Measurements from ENCODE around the gene NOG. TPM values are rescaled to one million over a fixed set of nuclear protein-coding genes. Genes with fewer than 3 reads are reported as not detected.

The NOG gene
- total and polyA plus RNA-seq, 10 of the 15 experiments (the other 5 are each of a cell fraction or from before 2014, with no cell fraction given) = 0.10 TPM; not detected in 9

DNA sequence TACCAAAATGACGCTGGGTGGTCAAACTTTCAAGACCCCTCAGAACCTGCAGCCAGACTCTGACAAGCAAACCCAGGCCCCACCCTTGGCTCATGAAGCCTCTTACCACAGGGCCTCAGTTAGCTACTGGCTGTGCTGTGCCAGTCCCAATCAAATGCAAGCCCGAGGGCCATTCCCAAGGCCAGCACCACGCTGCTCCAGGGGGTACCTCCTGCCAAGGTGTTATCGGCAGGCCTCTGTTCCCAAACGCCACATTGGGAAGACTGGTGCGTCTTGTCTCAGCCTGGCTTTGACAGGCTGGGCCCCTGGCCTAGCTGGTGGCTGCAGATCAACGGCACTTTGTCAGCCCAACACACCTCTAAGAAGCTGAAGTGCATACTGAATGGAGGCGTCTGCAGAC lies 35.8 kb upstream of the NOG start:
- no peak for ATAC-seq
- RAD21 ChIA-PET (ENCODE audit: unreplicated experiment) = no interaction called here
- intact Hi-C loops (cut with micrococcal nuclease; ENCODE audit: unreplicated experiment) = no loop called here
- TF ChIP-seq MEF2B (IDR thresholded peaks at IDR 0.05; ENCODE audit: partially characterized antibody, poor library complexity, severe bottlenecking) (no peak), HDGF (IDR thresholded peaks at IDR 0.05) (no peak), CHD1 (IDR thresholded peaks at IDR 0.05; ENCODE audit: low read depth, low read length) (no peak), EP300 (IDR thresholded peaks at IDR 0.05; ENCODE audit: borderline replicate concordance in 1 of 2, control insufficient read depth in 1 of 2, low read depth in 2 of 2, low read length in 2 of 2) (no peak), ZNF207 (IDR thresholded peaks at IDR 0.05; ENCODE audit: borderline replicate concordance) (no peak), SREBF2 (IDR thresholded peaks at IDR 0.05; ENCODE audit: low read length) (no peak), PML (IDR thresholded peaks at IDR 0.05; ENCODE audit: low read length) (no peak), TCF7 (IDR thresholded peaks at IDR 0.05; ENCODE audit: borderline replicate concordance) (no peak), CHD4 (IDR thresholded peaks at IDR 0.05) (no peak), FOS (IDR thresholded peaks at IDR 0.05; ENCODE audit: borderline replicate concordance, extremely low read depth, insufficient read length) (no peak), RAD51 (IDR thresholded peaks at IDR 0.05) (no peak)
- TF ChIP-seq, protein P1, sequence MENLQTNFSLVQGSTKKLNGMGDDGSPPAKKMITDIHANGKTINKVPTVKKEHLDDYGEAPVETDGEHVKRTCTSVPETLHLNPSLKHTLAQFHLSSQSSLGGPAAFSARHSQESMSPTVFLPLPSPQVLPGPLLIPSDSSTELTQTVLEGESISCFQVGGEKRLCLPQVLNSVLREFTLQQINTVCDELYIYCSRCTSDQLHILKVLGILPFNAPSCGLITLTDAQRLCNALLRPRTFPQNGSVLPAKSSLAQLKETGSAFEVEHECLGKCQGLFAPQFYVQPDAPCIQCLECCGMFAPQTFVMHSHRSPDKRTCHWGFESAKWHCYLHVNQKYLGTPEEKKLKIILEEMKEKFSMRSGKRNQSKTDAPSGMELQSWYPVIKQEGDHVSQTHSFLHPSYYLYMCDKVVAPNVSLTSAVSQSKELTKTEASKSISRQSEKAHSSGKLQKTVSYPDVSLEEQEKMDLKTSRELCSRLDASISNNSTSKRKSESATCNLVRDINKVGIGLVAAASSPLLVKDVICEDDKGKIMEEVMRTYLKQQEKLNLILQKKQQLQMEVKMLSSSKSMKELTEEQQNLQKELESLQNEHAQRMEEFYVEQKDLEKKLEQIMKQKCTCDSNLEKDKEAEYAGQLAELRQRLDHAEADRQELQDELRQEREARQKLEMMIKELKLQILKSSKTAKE (IDR thresholded peaks at IDR 0.05; ENCODE audit: low read depth, poor library complexity, severe bottlenecking) = no peak
- TF ChIP-seq, protein P2, sequence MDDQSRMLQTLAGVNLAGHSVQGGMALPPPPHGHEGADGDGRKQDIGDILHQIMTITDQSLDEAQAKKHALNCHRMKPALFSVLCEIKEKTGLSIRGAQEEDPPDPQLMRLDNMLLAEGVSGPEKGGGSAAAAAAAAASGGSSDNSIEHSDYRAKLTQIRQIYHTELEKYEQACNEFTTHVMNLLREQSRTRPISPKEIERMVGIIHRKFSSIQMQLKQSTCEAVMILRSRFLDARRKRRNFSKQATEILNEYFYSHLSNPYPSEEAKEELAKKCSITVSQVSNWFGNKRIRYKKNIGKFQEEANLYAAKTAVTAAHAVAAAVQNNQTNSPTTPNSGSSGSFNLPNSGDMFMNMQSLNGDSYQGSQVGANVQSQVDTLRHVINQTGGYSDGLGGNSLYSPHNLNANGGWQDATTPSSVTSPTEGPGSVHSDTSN (IDR thresholded peaks at IDR 0.05; ENCODE audit: insufficient replicate concordance, low read depth, low read length) = no peak
- TF ChIP-seq, protein P3, sequence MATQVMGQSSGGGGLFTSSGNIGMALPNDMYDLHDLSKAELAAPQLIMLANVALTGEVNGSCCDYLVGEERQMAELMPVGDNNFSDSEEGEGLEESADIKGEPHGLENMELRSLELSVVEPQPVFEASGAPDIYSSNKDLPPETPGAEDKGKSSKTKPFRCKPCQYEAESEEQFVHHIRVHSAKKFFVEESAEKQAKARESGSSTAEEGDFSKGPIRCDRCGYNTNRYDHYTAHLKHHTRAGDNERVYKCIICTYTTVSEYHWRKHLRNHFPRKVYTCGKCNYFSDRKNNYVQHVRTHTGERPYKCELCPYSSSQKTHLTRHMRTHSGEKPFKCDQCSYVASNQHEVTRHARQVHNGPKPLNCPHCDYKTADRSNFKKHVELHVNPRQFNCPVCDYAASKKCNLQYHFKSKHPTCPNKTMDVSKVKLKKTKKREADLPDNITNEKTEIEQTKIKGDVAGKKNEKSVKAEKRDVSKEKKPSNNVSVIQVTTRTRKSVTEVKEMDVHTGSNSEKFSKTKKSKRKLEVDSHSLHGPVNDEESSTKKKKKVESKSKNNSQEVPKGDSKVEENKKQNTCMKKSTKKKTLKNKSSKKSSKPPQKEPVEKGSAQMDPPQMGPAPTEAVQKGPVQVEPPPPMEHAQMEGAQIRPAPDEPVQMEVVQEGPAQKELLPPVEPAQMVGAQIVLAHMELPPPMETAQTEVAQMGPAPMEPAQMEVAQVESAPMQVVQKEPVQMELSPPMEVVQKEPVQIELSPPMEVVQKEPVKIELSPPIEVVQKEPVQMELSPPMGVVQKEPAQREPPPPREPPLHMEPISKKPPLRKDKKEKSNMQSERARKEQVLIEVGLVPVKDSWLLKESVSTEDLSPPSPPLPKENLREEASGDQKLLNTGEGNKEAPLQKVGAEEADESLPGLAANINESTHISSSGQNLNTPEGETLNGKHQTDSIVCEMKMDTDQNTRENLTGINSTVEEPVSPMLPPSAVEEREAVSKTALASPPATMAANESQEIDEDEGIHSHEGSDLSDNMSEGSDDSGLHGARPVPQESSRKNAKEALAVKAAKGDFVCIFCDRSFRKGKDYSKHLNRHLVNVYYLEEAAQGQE (IDR thresholded peaks at IDR 0.05; ENCODE audit: low read depth, low read length) = no peak
- TF ChIP-seq, protein P4, sequence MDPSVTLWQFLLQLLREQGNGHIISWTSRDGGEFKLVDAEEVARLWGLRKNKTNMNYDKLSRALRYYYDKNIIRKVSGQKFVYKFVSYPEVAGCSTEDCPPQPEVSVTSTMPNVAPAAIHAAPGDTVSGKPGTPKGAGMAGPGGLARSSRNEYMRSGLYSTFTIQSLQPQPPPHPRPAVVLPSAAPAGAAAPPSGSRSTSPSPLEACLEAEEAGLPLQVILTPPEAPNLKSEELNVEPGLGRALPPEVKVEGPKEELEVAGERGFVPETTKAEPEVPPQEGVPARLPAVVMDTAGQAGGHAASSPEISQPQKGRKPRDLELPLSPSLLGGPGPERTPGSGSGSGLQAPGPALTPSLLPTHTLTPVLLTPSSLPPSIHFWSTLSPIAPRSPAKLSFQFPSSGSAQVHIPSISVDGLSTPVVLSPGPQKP (IDR thresholded peaks at IDR 0.05; ENCODE audit: low read depth, low read length) = no peak
- TF ChIP-seq, protein P5, sequence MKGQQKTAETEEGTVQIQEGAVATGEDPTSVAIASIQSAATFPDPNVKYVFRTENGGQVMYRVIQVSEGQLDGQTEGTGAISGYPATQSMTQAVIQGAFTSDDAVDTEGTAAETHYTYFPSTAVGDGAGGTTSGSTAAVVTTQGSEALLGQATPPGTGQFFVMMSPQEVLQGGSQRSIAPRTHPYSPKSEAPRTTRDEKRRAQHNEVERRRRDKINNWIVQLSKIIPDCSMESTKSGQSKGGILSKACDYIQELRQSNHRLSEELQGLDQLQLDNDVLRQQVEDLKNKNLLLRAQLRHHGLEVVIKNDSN (IDR thresholded peaks at IDR 0.05; ENCODE audit: borderline replicate concordance, extremely low read length, insufficient read depth, low read depth, low read length) = no peak

More for the DNA sequence above, 35.8 kb upstream of the NOG start:
- Histone ChIP-seq H3K4me1 (ENCODE audit: control insufficient read depth, insufficient read depth, low read length) (no peaks in the 10 kb centered on the region), H3K9ac (ENCODE audit: control insufficient read depth, insufficient read depth, low read length) (no peak overlapping the region), H3K9me3 (replicated peaks; ENCODE audit: control insufficient read depth, insufficient read depth, low read length) (no peaks in the 10 kb centered on the region), H3K27ac (ENCODE audit: control insufficient read depth, insufficient read depth) (no peak overlapping the region), H3K36me3 (ENCODE audit: control insufficient read depth in 2 of 2, insufficient read depth in 2 of 2, low read length in 1 of 2) (no peaks in the 10 kb centered on the region), H3K4me3 (no peak overlapping the region), H2AFZ (ENCODE audit: control insufficient read depth, low read depth, low read length) (no peak overlapping the region), H3K79me2 (ENCODE audit: control insufficient read depth, insufficient read depth, low read length) (no peaks in the 10 kb centered on the region), H3K27me3 (replicated peaks in 1 of 2; ENCODE audit: control insufficient read depth in 2 of 2, insufficient read depth in 2 of 2, low read length in 1 of 2) (no peaks in the 10 kb centered on the region), H3K4me2 (ENCODE audit: control insufficient read depth, insufficient read depth) (no peak overlapping the region), H4K20me1 (ENCODE audit: control insufficient read depth, insufficient read depth) (no peaks in the 10 kb centered on the region)
- CTCF ChIA-PET = interaction anchor here (1.6 kb wide), 1 partner anchor 58 kb away, joined by 4 read pairs; no protein-coding TSS in a partner anchor
- BruUV-seq (replicated peaks) = no TSS peak
- FAIRE-seq (no peak), DNase-seq (ENCODE audit: low read depth, low spot score) (no peak)
- POLR2A ChIA-PET = no interaction called here
- WGBS (ENCODE audit: insufficient coverage, insufficient replicate concordance, low lambda C conversion rate, missing lambda C conversion rate) = 28% methylated on average over 8 of the region's 8 CpGs
- SMC1A ChIA-PET (ENCODE audit: uncharacterized antibody, unreplicated experiment) = no interaction called here
- in situ Hi-C loops (cut with MboI) = no loop called here
